Tibial nerve (tissue), 4 donors: ENCODE results near the gene DAZAP1.

ENCODE experiments used
- CTCF ChIP-seq, 5 experiments: fragments of 200-600 bp in 3 of 5; fragments of 450-650 bp in 2 of 5; sonication (generic) in 3 of 5; IDR thresholded peaks; one replicate each; pipeline ENCODE4 v1.5.1; 2016 to 2019; ENCODE audit warnings: antibody characterized with exemption in 5 of 5, mild to moderate bottlenecking in 3 of 5, moderate library complexity in 2 of 5
- EP300 ChIP-seq, 2 donors: sonication (generic); formaldehyde crosslinking; IDR thresholded peaks; one replicate each; pipeline ENCODE4 v1.6.1; 2017; ENCODE audit warnings: antibody characterized with exemption in 2 of 2, mild to moderate bottlenecking in 1 of 2
- POLR2A ChIP-seq, 2 donors: fragments of 450-650 bp; IDR thresholded peaks; one replicate each; pipeline ENCODE4 v1.6.1; 2017; ENCODE audit warnings: antibody characterized with exemption in 2 of 2, mild to moderate bottlenecking in 2 of 2, moderate library complexity in 2 of 2

- TF ChIP-seq CTCF (IDR thresholded peaks at IDR 0.05) (no peak), POLR2A (IDR thresholded peaks at IDR 0.05) (no peak), EP300 (IDR thresholded peaks at IDR 0.05) (no peak)
These were observed 66.8 kb downstream of the DAZAP1 start for GRCh38 chr19:1474011-1474764.
